ENCODE measurements around the gene UNCX. TPM values are rescaled to one million over a fixed set of nuclear protein-coding genes. Genes with fewer than 3 reads are reported as not detected.
"Not testable (repeated sequence)": the region's sequence is repeated elsewhere in the genome, so short reads cannot be mapped to it uniquely, and the experiment has no call there.

UNCX gene
- total and polyA plus RNA-seq, 8 donors = not detected

GRCh38 chr7:1192171-1192676, 40.4 kb upstream of the UNCX start:
- no peaks in the 10 kb centered on the region for H3K36me3 ChIP-seq
- peaks cover 0 to 6% (median 1%) of the 10 kb centered on the region in 4 donors for H3K4me1 ChIP-seq
- WGBS, 5 donors = 36 to 60% (median 53%) methylated on average over 15 of the region's 15 CpGs
- H3K9me3 ChIP-seq = no peaks in the 10 kb centered on the region
- DNase-seq = peak in 1 of 2 donors; percentile 77
- intact Hi-C loops (cut with DNase I; ENCODE audit: low total_unique reads) = no loop called here
- H3K4me3 ChIP-seq = no peak overlapping the region
- H3K27ac ChIP-seq = no peak overlapping the region
- peaks cover 0 to 83% (median 16%) of the 10 kb centered on the region in 3 donors for H3K27me3 ChIP-seq
- TF ChIP-seq EP300 (IDR thresholded peaks at IDR 0.05) (no peak), CTCF (IDR thresholded peaks at IDR 0.05) (no peak), POLR2AphosphoS5 (IDR thresholded peaks at IDR 0.05) (peak in 1 of 3 donors; percentile 6)

GRCh38 chr7:1193593-1194424, 38.9 kb upstream of the UNCX start:
- 28 to 38% (median 30%) methylated on average over 29 to 36 of the region's 36 CpGs for WGBS, 5 donors
- Histone ChIP-seq H3K36me3 (no peaks in the 10 kb centered on the region), H3K9me3 (no peaks in the 10 kb centered on the region), H3K4me3 (no peak overlapping the region), H3K4me1 (peaks cover 0 to 14% (median 6%) of the 10 kb centered on the region in 4 donors), H3K27ac (no peak overlapping the region), H3K27me3 (peaks cover 0 to 72% (median 16%) of the 10 kb centered on the region in 3 donors)
- intact Hi-C loops (cut with DNase I; ENCODE audit: low total_unique reads) = no loop called here
- DNase-seq = peak; percentile 65 to 71
- TF ChIP-seq CTCF (IDR thresholded peaks at IDR 0.05) (peak in 3 of 7 experiments; percentile 27 to 43 (median 40)), POLR2AphosphoS5 (IDR thresholded peaks at IDR 0.05) (no peak)

- H3K4me1 ChIP-seq = peaks cover 0 to 14% (median 8%) of the 10 kb centered on the region in 4 donors
- H3K27me3 ChIP-seq = peaks cover 0 to 71% (median 16%) of the 10 kb centered on the region in 3 donors
- DNase-seq = peak in 1 of 2 donors; percentile 59
These were observed 36.2 kb upstream of the UNCX start for GRCh38 chr7:1196441-1196840.

GRCh38 chr7:1196950-1197349, 35.7 kb upstream of the UNCX start:
- Histone ChIP-seq H3K4me3 (no peak overlapping the region), H3K27ac (no peak overlapping the region), H3K36me3 (no peaks in the 10 kb centered on the region), H3K9me3 (no peaks in the 10 kb centered on the region), H3K4me1 (peaks cover 0 to 14% (median 8%) of the 10 kb centered on the region in 4 donors), H3K27me3 (peaks cover 0 to 71% (median 21%) of the 10 kb centered on the region in 3 donors)
- DNase-seq = no peak
- TF ChIP-seq CTCF (IDR thresholded peaks at IDR 0.05) (no peak), POLR2AphosphoS5 (IDR thresholded peaks at IDR 0.05) (no peak), POLR2A (IDR thresholded peaks at IDR 0.05) (no peak), EP300 (IDR thresholded peaks at IDR 0.05) (no peak)
- intact Hi-C loops (cut with DNase I; ENCODE audit: low total_unique reads) = no loop called here
- WGBS, 5 donors = 86 to 93% (median 92%) methylated on average over 5 to 6 of the region's 6 CpGs

More at GRCh38 chr7:1196441-1196840, 36.2 kb upstream of the UNCX start:
- H3K27ac ChIP-seq; H3K36me3 ChIP-seq; H3K4me3 ChIP-seq; H3K9me3 ChIP-seq; intact Hi-C loops (cut with DNase I; ENCODE audit: low total_unique reads): not testable (repeated sequence)
- 6 to 43% (median 15%) methylated on average over 1 to 2 of the region's 4 CpGs; no CpG with 5 or more reads in 2 of the 5 donors for WGBS, 5 donors

Data from stomach (tissue), 9 donors.